Ascending aorta (tissue), 2 donors: ENCODE measurements around the gene LHPP. TPM values are rescaled to one million over a fixed set of nuclear protein-coding genes. Genes with fewer than 3 reads are reported as not detected.

Source experiments
- DNase-seq, 2 donors: peaks; one replicate each; pipeline ENCODE4 v3.0.0-alpha.2; 2019; ENCODE audit warnings: low spot score in 2 of 2
- H3K27ac ChIP-seq, 2 donors: fragments of 200-600 bp; sonication (generic); one replicate each; pipeline ENCODE4 v1.5.1; 2016 to 2017; ENCODE audit warnings: mild to moderate bottlenecking in 1 of 2
- H3K27me3 ChIP-seq: fragments of 200-600 bp; sonication (generic); one replicate; pipeline ENCODE4 v1.5.1; 2017
- H3K36me3 ChIP-seq, 2 donors: fragments of 200-600 bp; sonication (generic); one replicate each; pipeline ENCODE4 v1.5.1; 2016
- H3K4me1 ChIP-seq, 2 donors: fragments of 200-600 bp; sonication (generic); one replicate each; pipeline ENCODE4 v1.5.1; 2016 to 2017; ENCODE audit warnings: mild to moderate bottlenecking in 1 of 2
- H3K4me3 ChIP-seq, 2 donors: fragments of 200-600 bp; sonication (generic); one replicate each; pipeline ENCODE4 v1.5.1; 2016 to 2017; ENCODE audit warnings: mild to moderate bottlenecking in 1 of 2
- H3K9me3 ChIP-seq, 2 donors: fragments of 200-600 bp; sonication (generic); one replicate each; pipeline ENCODE4 v1.5.1; 2016
- CTCF ChIP-seq, 3 experiments: fragments of 200-600 bp in 2 of 3; fragments of 450-650 bp in 1 of 3; sonication (generic) in 2 of 3; IDR thresholded peaks; one replicate each; pipeline ENCODE4 v1.5.1; 2016 to 2019; ENCODE audit warnings: antibody characterized with exemption in 3 of 3, mild to moderate bottlenecking in 1 of 3, moderate library complexity in 1 of 3
- intact Hi-C: fragments of 100-400 bp; cut with DNase I; formaldehyde crosslinking; loops from one replicate; pipeline ENCODE4 v1.15.1; 2023
- total RNA-seq: library from RNA; depleted of rRNA; stranded (reverse); fragments of >200 nt; gene quantifications from one replicate; pipeline ENCODE4 v1.1.0, GENCODE V29; 2016

LHPP gene
- total RNA-seq, 1 donor from 2014 or later, result 5.1 TPM

GRCh38 chr10:124628676-124629021 is 167.0 kb downstream of the LHPP start:
- intact Hi-C loops, result no loop called here
- peak overlapping the region in 1 of 2 donors; percentile 72 for H3K27ac ChIP-seq
- TF ChIP-seq CTCF (IDR thresholded peaks at IDR 0.05), result no peak

GRCh38 chr10:124629415-124629814 is 167.8 kb downstream of the LHPP start:
- Histone ChIP-seq H3K4me3 (no peak overlapping the region), H3K36me3 (no peaks in the 10 kb centered on the region), H3K27me3 (no peaks in the 10 kb centered on the region), H3K9me3 (no peaks in the 10 kb centered on the region), H3K27ac (peak overlapping the region; percentile 71 to 72), H3K4me1 (peaks cover 15 to 37% of the 10 kb centered on the region in 2 donors)
- no peak for TF ChIP-seq CTCF (IDR thresholded peaks at IDR 0.05)
- no peak for DNase-seq
- intact Hi-C loops, result no loop called here

More at GRCh38 chr10:124628676-124629021, 167.0 kb downstream of the LHPP start:
- Histone ChIP-seq H3K4me1 (peaks cover 15 to 37% of the 10 kb centered on the region in 2 donors), H3K36me3 (no peaks in the 10 kb centered on the region), H3K4me3 (no peak overlapping the region), H3K27me3 (no peaks in the 10 kb centered on the region), H3K9me3 (no peaks in the 10 kb centered on the region)
- DNase-seq, result no peak

GRCh38 chr10:124629842-124630241 is 168.2 kb downstream of the LHPP start:
- Histone ChIP-seq H3K4me1 (peaks cover 15 to 37% of the 10 kb centered on the region in 2 donors), H3K27me3 (no peaks in the 10 kb centered on the region), H3K9me3 (no peaks in the 10 kb centered on the region), H3K4me3 (no peak overlapping the region), H3K36me3 (no peaks in the 10 kb centered on the region), H3K27ac (peak overlapping the region; percentile 71 to 72)
- DNase-seq, result no peak
- TF ChIP-seq CTCF (IDR thresholded peaks at IDR 0.05), result no peak
- intact Hi-C loops, result no loop called here

- Histone ChIP-seq H3K9me3 (no peaks in the 10 kb centered on the region), H3K36me3 (no peaks in the 10 kb centered on the region), H3K4me3 (no peak overlapping the region), H3K4me1 (peaks cover 15 to 37% of the 10 kb centered on the region in 2 donors), H3K27me3 (no peaks in the 10 kb centered on the region), H3K27ac (peak overlapping the region in 1 of 2 donors; percentile 72)
- no peak for TF ChIP-seq CTCF (IDR thresholded peaks at IDR 0.05)
- no peak for DNase-seq
- intact Hi-C loops, result no loop called here
Measured at GRCh38 chr10:124630551-124630950, 168.9 kb downstream of the LHPP start.

GRCh38 chr10:124632064-124632531 is 170.5 kb downstream of the LHPP start:
- Histone ChIP-seq H3K4me1 (peaks cover 15 to 37% of the 10 kb centered on the region in 2 donors), H3K27me3 (no peaks in the 10 kb centered on the region), H3K36me3 (no peaks in the 10 kb centered on the region), H3K4me3 (no peak overlapping the region), H3K27ac (peak overlapping the region; percentile 2 to 72), H3K9me3 (no peaks in the 10 kb centered on the region)
- intact Hi-C loops, result loop anchor here (1.0 kb wide), 1 partner anchor 109 kb away; no protein-coding TSS in a partner anchor
- TF ChIP-seq CTCF (IDR thresholded peaks at IDR 0.05), result peak; percentile 1 to 49 (median 18)
- peak in 1 of 2 donors; percentile 72 for DNase-seq

GRCh38 chr10:124632566-124632965 is 170.9 kb downstream of the LHPP start:
- no peak for TF ChIP-seq CTCF (IDR thresholded peaks at IDR 0.05)
- intact Hi-C loops, result loop anchor here (1.0 kb wide), 1 partner anchor 109 kb away; no protein-coding TSS in a partner anchor
- H3K4me3 ChIP-seq, result no peak overlapping the region

More at GRCh38 chr10:124632566-124632965, 170.9 kb downstream of the LHPP start:
- Histone ChIP-seq H3K36me3 (no peaks in the 10 kb centered on the region), H3K27ac (peak overlapping the region; percentile 2 to 72), H3K9me3 (no peaks in the 10 kb centered on the region), H3K4me1 (peaks cover 15 to 37% of the 10 kb centered on the region in 2 donors), H3K27me3 (no peaks in the 10 kb centered on the region)
- no peak for DNase-seq
